AG04450 (cell line): Measurements from ENCODE around the gene PPOX. TPM values are rescaled to one million over a fixed set of nuclear protein-coding genes. Genes with fewer than 3 reads are reported as not detected.
A peak's percentile ranks its signal among the peaks of the same experiment; 100 is the strongest.

Source experiments
- CTCF ChIA-PET: fragments of 300-600, 350-600 bp; formaldehyde crosslinking; extraction: SDS; loops from one replicate; lab custom pipeline; 2022; ENCODE audit warnings: antibody characterized with exemption, inconsistent platforms; lab: Charles Lee
- POLR2A ChIA-PET: fragments of 350-600 bp; formaldehyde crosslinking; extraction: SDS; loops from one replicate; lab custom pipeline; 2021; ENCODE audit warnings: antibody characterized with exemption, inconsistent platforms; lab: Yijun Ruan, JAX
- DNase-seq: peaks from one replicate; pipeline ENCODE4 v3.0.0-alpha.2; 2011; ENCODE audit warnings: low read depth, low spot score
- H3K27ac ChIP-seq: one replicate; pipeline ENCODE4 v1.5.1; 2012; ENCODE audit warnings: low read depth, low read length, control low read depth
- H3K27me3 ChIP-seq: one replicate; pipeline ENCODE4 v1.6.0; 2012; ENCODE audit warnings: low read length; ENCODE audit not compliant: control insufficient read depth, insufficient read depth
- H3K4me3 ChIP-seq: 2 replicates; pipeline ENCODE4 v1.5.1; 2011; ENCODE audit warnings: mild to moderate bottlenecking, low read depth, low read length, control low read depth
- H3K9me3 ChIP-seq: 2 replicates; pipeline ENCODE4 v1.5.1; 2012; ENCODE audit warnings: low read length; ENCODE audit not compliant: control insufficient read depth, insufficient read depth
- polyA plus RNA-seq: library from polyadenylated mRNA; depleted of rRNA; stranded (reverse); fragments of >200 nt; gene quantifications from 2 replicates; pipeline ENCODE4 v1.2.3, GENCODE V29; 2011
- TF ChIP-seq, protein P1 (sequence below): IDR thresholded peaks from 2 replicates; pipeline ENCODE4 v1.5.1; 2011; ENCODE audit warnings: low read depth, low read length, control low read depth, inconsistent platforms

PPOX gene
- polyA plus RNA-seq, 1 experiment, result 9.8 TPM

GRCh38 chr1:161131523-161132409 is 34.5 kb upstream of the PPOX start:
- no peak for DNase-seq
- no peaks in the 10 kb centered on the region for H3K9me3 ChIP-seq
- peak overlapping the region; percentile 97 for H3K4me3 ChIP-seq
- CTCF ChIA-PET, result interaction anchor here (1.0 to 1.7 kb wide), 3 partner anchors 34 to 134 kb away, joined by 3 to 7 read pairs (median 4); partner anchors contain the start of gene PPOX
- H3K27me3 ChIP-seq, result no peaks in the 10 kb centered on the region
- H3K27ac ChIP-seq, result peak overlapping the region; percentile 42
- POLR2A ChIA-PET, result interaction anchor here (1.0 to 2.1 kb wide), 5 partner anchors 14 to 86 kb away, joined by 4 to 20 read pairs (median 4); partner anchors contain the start of genes KLHDC9, NIT1, PFDN2 and PPOX
- TF ChIP-seq, protein P1, sequence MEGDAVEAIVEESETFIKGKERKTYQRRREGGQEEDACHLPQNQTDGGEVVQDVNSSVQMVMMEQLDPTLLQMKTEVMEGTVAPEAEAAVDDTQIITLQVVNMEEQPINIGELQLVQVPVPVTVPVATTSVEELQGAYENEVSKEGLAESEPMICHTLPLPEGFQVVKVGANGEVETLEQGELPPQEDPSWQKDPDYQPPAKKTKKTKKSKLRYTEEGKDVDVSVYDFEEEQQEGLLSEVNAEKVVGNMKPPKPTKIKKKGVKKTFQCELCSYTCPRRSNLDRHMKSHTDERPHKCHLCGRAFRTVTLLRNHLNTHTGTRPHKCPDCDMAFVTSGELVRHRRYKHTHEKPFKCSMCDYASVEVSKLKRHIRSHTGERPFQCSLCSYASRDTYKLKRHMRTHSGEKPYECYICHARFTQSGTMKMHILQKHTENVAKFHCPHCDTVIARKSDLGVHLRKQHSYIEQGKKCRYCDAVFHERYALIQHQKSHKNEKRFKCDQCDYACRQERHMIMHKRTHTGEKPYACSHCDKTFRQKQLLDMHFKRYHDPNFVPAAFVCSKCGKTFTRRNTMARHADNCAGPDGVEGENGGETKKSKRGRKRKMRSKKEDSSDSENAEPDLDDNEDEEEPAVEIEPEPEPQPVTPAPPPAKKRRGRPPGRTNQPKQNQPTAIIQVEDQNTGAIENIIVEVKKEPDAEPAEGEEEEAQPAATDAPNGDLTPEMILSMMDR, result no peak

GRCh38 chr1:161132410-161133219 is 33.6 kb upstream of the PPOX start, which contains the start of gene DEDD:
TSS of gene DEDD (minus strand) at chr1:161132667. CDS start at chr1:161124462, 8,205 bp downstream.
- peak; percentile 89 for DNase-seq
- H3K27ac ChIP-seq, result peak within 1 kb of the TSS; percentile 93
- CTCF ChIA-PET, result interaction anchor here (1.0 to 1.7 kb wide), 2 partner anchors 33 to 135 kb away, joined by 3 to 7 read pairs; partner anchors contain the start of gene PPOX
- TF ChIP-seq, protein P1, result 0 out of 2 replicates have a peak, but pooled peaks have one; percentile 8
- H3K9me3 ChIP-seq, result no peaks in the 10 kb centered on the region
- POLR2A ChIA-PET, result interaction anchor here (1.0 to 2.1 kb wide), 6 partner anchors 15 to 87 kb away, joined by 4 to 20 read pairs (median 5); partner anchors contain the start of genes KLHDC9, NIT1, PFDN2 and PPOX
- H3K4me3 ChIP-seq, result peak within 1 kb of the TSS; percentile 97
- H3K27me3 ChIP-seq, result no peaks in the 10 kb centered on the region

DNA sequence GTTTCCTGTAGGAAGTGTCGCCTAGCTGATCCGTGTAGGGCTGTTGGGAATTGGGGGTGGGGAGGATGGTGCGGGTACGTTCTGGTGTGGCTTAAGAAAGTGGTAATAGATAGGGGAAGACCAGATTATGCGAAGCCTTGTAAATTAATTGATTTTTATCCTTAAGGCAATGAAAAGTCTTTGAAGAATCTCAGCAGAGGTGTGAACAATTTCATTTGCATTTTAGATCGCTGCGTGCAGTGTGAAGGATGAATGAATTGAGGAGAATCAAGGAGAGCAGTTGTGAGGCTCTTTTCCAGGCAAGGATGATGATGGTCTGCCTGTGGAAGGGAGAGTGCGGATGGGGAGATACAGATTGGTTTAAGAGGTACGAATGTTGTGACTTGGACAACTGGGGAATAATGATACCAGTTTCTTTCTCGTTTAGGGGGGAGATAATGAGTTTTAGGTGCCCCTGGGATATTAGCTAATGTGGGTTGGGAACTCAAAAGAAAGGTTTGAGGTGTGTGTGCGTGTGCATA is 32.9 kb upstream of the PPOX start:
- DNase-seq, result no peak
- Histone ChIP-seq H3K27ac (peak overlapping the region; percentile 93), H3K27me3 (no peaks in the 10 kb centered on the region), H3K9me3 (no peaks in the 10 kb centered on the region), H3K4me3 (peak overlapping the region; percentile 97)
- TF ChIP-seq, protein P1, result no peak
- ChIA-PET CTCF (interaction anchor here (1.0 to 1.7 kb wide), 2 partner anchors 33 to 136 kb away, joined by 3 to 7 read pairs; partner anchors contain the start of gene PPOX), POLR2A (interaction anchor here (1.0 to 2.1 kb wide), 6 partner anchors 16 to 87 kb away, joined by 4 to 20 read pairs (median 5); partner anchors contain the start of genes KLHDC9, NIT1, PFDN2 and PPOX)

- TF ChIP-seq, protein P1, result no peak
- no peaks in the 10 kb centered on the region for H3K9me3 ChIP-seq
- no peak for DNase-seq
- POLR2A ChIA-PET, result interaction anchor here (0.7 kb wide), 2 partner anchors 16 to 20 kb away, joined by 3 to 4 read pairs; partner anchors contain the start of genes NIT1, PFDN2 and UFC1
- CTCF ChIA-PET, result interaction anchor here (0.7 to 5.7 kb wide), 9 partner anchors 15 to 302 kb away, joined by 3 to 87 read pairs (median 5); partner anchors contain the start of gene KLHDC9
- H3K4me3 ChIP-seq, result no peak overlapping the region
- H3K27me3 ChIP-seq, result no peaks in the 10 kb centered on the region
- no peak overlapping the region for H3K27ac ChIP-seq
Observed at GRCh38 chr1:161137881-161138280, 28.3 kb upstream of the PPOX start.
